Mesendoderm (in vitro differentiated cells): ENCODE measurements around the gene SAMD4A.

Experiments
- DNase-seq: peaks from one replicate; pipeline ENCODE4 v3.0.0; 2013
- H2AK5ac ChIP-seq: 2 replicates; pipeline ENCODE4 v1.6.1; 2013; ENCODE audit warnings: low read length, inconsistent platforms
- H2BK120ac ChIP-seq: 2 replicates; pipeline ENCODE4 v1.6.1; 2013; ENCODE audit warnings: low read depth, mild to moderate bottlenecking, low read length, moderate library complexity, mixed read lengths
- H2BK15ac ChIP-seq: replicated peaks from 2 replicates; pipeline ENCODE4 v1.6.1; 2013; ENCODE audit warnings: low read depth, mild to moderate bottlenecking, moderate library complexity
- H2BK5ac ChIP-seq: 2 replicates; pipeline ENCODE4 v1.6.1; 2013; ENCODE audit warnings: low read length, inconsistent platforms
- H3K18ac ChIP-seq: 2 replicates; pipeline ENCODE4 v1.6.1; 2013; ENCODE audit warnings: mild to moderate bottlenecking, low read length, mixed read lengths
- H3K23ac ChIP-seq: one replicate; pipeline ENCODE4 v1.6.1; 2013; ENCODE audit warnings: low read length
- H3K27ac ChIP-seq: 2 replicates; pipeline ENCODE4 v1.5.1; 2013; ENCODE audit warnings: low read depth, mild to moderate bottlenecking, inconsistent platforms, low read length, moderate library complexity
- H3K27me3 ChIP-seq: 2 replicates; pipeline ENCODE4 v1.6.1; 2013; ENCODE audit warnings: low read length, control low read depth, mild to moderate bottlenecking, inconsistent platforms; ENCODE audit not compliant: insufficient read depth, poor library complexity
- H3K36me3 ChIP-seq: 2 replicates; pipeline ENCODE4 v1.6.1; 2013; ENCODE audit warnings: low read length, inconsistent platforms; ENCODE audit not compliant: control insufficient read depth, insufficient read depth
- H3K4ac ChIP-seq: one replicate; pipeline ENCODE4 v1.6.1; 2013; ENCODE audit warnings: low read depth, mild to moderate bottlenecking, low read length, moderate library complexity
- H3K4me1 ChIP-seq: 2 replicates; pipeline ENCODE4 v1.6.1; 2013; ENCODE audit warnings: low read depth, low read length, inconsistent platforms; ENCODE audit not compliant: control insufficient read depth
- H3K4me2 ChIP-seq: 2 replicates; pipeline ENCODE4 v1.6.1; 2013; ENCODE audit warnings: low read length
- H3K4me3 ChIP-seq: 2 replicates; pipeline ENCODE4 v1.5.1; 2013; ENCODE audit warnings: mild to moderate bottlenecking, low read length
- H3K56ac ChIP-seq: one replicate; pipeline ENCODE4 v1.6.1; 2013; ENCODE audit warnings: low read length
- H3K79me1 ChIP-seq: 2 replicates; pipeline ENCODE4 v1.6.1; 2013; ENCODE audit warnings: low read length, inconsistent platforms
- H3K79me2 ChIP-seq: 2 replicates; pipeline ENCODE4 v1.6.1; 2013; ENCODE audit warnings: mild to moderate bottlenecking, low read length; ENCODE audit not compliant: control insufficient read depth, insufficient read depth
- H3K9ac ChIP-seq: 2 replicates; pipeline ENCODE4 v1.6.1; 2013; ENCODE audit warnings: low read length, inconsistent platforms
- H4K5ac ChIP-seq: one replicate; pipeline ENCODE4 v1.6.1; 2013; ENCODE audit warnings: low read length
- H4K8ac ChIP-seq: one replicate; pipeline ENCODE4 v1.6.1; 2013; ENCODE audit warnings: low read depth, mild to moderate bottlenecking, control low read depth, low read length, moderate library complexity
- WGBS: extraction: QIAGEN DNeasy Blood & Tissue Kit; methylation state at CpG from one replicate; pipeline ENCODE4 v1.1.7; 2013; ENCODE audit warnings: low lambda C conversion rate, missing lambda C conversion rate; ENCODE audit not compliant: insufficient coverage; ENCODE audit errors: extremely low coverage; 5-methylcytosine and 5-hydroxymethylcytosine counted together

SAMD4A gene

GRCh38 chr14:54686871-54687749 is 120.2 kb downstream of the SAMD4A start:
- no peak overlapping the region for H3K27ac ChIP-seq

GRCh38 chr14:54687750-54688119 is 120.8 kb downstream of the SAMD4A start:
- Histone ChIP-seq H3K36me3 (no peaks in the 10 kb centered on the region), H2AK5ac (no peak overlapping the region), H3K79me1 (peaks cover 5% of the 10 kb centered on the region), H3K9ac (no peak overlapping the region), H3K4ac (no peak overlapping the region), H3K4me1 (peaks cover 3% of the 10 kb centered on the region), H3K27me3 (no peaks in the 10 kb centered on the region), H2BK120ac (no peak overlapping the region), H3K4me2 (no peak overlapping the region), H3K23ac (no peak overlapping the region), H3K79me2 (peaks cover 9% of the 10 kb centered on the region), H3K4me3 (no peak overlapping the region), H3K27ac (no peak overlapping the region), H4K8ac (no peak overlapping the region), H2BK15ac (no peak overlapping the region), H4K5ac (no peak overlapping the region), H2BK5ac (no peak overlapping the region), H3K18ac (no peak overlapping the region), H3K56ac (no peak overlapping the region)
- WGBS: no CpG with 5 or more reads among the region's 2 CpGs
- DNase-seq: no peak

More at GRCh38 chr14:54686871-54687749, 120.2 kb downstream of the SAMD4A start:
- no peak overlapping the region for H4K5ac ChIP-seq
- no peak overlapping the region for H3K18ac ChIP-seq
- no peak overlapping the region for H3K56ac ChIP-seq
- H3K27me3 ChIP-seq: no peaks in the 10 kb centered on the region
- no peak overlapping the region for H4K8ac ChIP-seq
- H2BK15ac ChIP-seq: no peak overlapping the region
- H2BK5ac ChIP-seq: no peak overlapping the region
- WGBS: no CpG with 5 or more reads among the region's 8 CpGs
- H3K4me2 ChIP-seq: no peak overlapping the region
- peaks cover 5% of the 10 kb centered on the region for H3K79me1 ChIP-seq
- no peak for DNase-seq
- H3K4me1 ChIP-seq: peaks cover 3% of the 10 kb centered on the region
- H3K4ac ChIP-seq: no peak overlapping the region
- H3K23ac ChIP-seq: no peak overlapping the region
- no peaks in the 10 kb centered on the region for H3K36me3 ChIP-seq
- no peak overlapping the region for H2AK5ac ChIP-seq
- H3K4me3 ChIP-seq: no peak overlapping the region
- H2BK120ac ChIP-seq: no peak overlapping the region
- H3K79me2 ChIP-seq: peaks cover 8% of the 10 kb centered on the region
- H3K9ac ChIP-seq: no peak overlapping the region

GRCh38 chr14:54688229-54688628 is 121.3 kb downstream of the SAMD4A start:
- no peak overlapping the region for H3K4me3 ChIP-seq
- WGBS: no CpG with 5 or more reads among the region's 10 CpGs
- H3K56ac ChIP-seq: no peak overlapping the region
- no peak overlapping the region for H2BK5ac ChIP-seq
- no peaks in the 10 kb centered on the region for H3K27me3 ChIP-seq
- peaks cover 9% of the 10 kb centered on the region for H3K79me2 ChIP-seq
- H2BK15ac ChIP-seq: no peak overlapping the region
- H3K4me2 ChIP-seq: no peak overlapping the region
- no peak overlapping the region for H4K5ac ChIP-seq
- H3K4me1 ChIP-seq: peaks cover 3% of the 10 kb centered on the region
- H3K23ac ChIP-seq: no peak overlapping the region
- DNase-seq: no peak
- H4K8ac ChIP-seq: no peak overlapping the region
- H3K18ac ChIP-seq: no peak overlapping the region
- peaks cover 5% of the 10 kb centered on the region for H3K79me1 ChIP-seq
- H3K4ac ChIP-seq: no peak overlapping the region
- no peaks in the 10 kb centered on the region for H3K36me3 ChIP-seq
- H3K9ac ChIP-seq: no peak overlapping the region
- no peak overlapping the region for H2BK120ac ChIP-seq
- no peak overlapping the region for H3K27ac ChIP-seq
- H2AK5ac ChIP-seq: no peak overlapping the region

GRCh38 chr14:54689928-54690327 is 123.0 kb downstream of the SAMD4A start:
- Histone ChIP-seq H3K79me2 (peaks cover 11% of the 10 kb centered on the region), H3K79me1 (peaks cover 8% of the 10 kb centered on the region), H3K27me3 (no peaks in the 10 kb centered on the region), H2BK120ac (no peak overlapping the region), H3K23ac (no peak overlapping the region), H3K56ac (no peak overlapping the region), H3K4me3 (no peak overlapping the region), H3K4ac (no peak overlapping the region), H3K9ac (no peak overlapping the region), H4K5ac (no peak overlapping the region), H2BK5ac (no peak overlapping the region), H3K36me3 (no peaks in the 10 kb centered on the region), H2AK5ac (no peak overlapping the region), H4K8ac (no peak overlapping the region), H3K4me1 (no peaks in the 10 kb centered on the region), H2BK15ac (no peak overlapping the region), H3K18ac (no peak overlapping the region), H3K4me2 (no peak overlapping the region), H3K27ac (no peak overlapping the region)
- no peak for DNase-seq
- WGBS: no CpG with 5 or more reads among the region's 1 CpG

GRCh38 chr14:54690887-54691286 is 124.0 kb downstream of the SAMD4A start:
- H2BK120ac ChIP-seq: no peak overlapping the region
- H4K5ac ChIP-seq: no peak overlapping the region
- H3K27ac ChIP-seq: peak overlapping the region; percentile 12
- WGBS: no CpG with 5 or more reads among the region's 2 CpGs
- peak overlapping the region; percentile 6 for H3K56ac ChIP-seq
- no peaks in the 10 kb centered on the region for H3K36me3 ChIP-seq
- no peaks in the 10 kb centered on the region for H3K4me1 ChIP-seq
- no peak overlapping the region for H3K23ac ChIP-seq
- H2AK5ac ChIP-seq: no peak overlapping the region
- no peak overlapping the region for H3K9ac ChIP-seq
- H3K4me3 ChIP-seq: no peak overlapping the region
- no peak overlapping the region for H3K4me2 ChIP-seq
- H2BK5ac ChIP-seq: no peak overlapping the region
- no peak for DNase-seq
- peaks cover 5% of the 10 kb centered on the region for H3K79me2 ChIP-seq
- H3K4ac ChIP-seq: no peak overlapping the region
- peaks cover 3% of the 10 kb centered on the region for H3K79me1 ChIP-seq
- no peak overlapping the region for H2BK15ac ChIP-seq
- H4K8ac ChIP-seq: no peak overlapping the region
- H3K27me3 ChIP-seq: no peaks in the 10 kb centered on the region
- no peak overlapping the region for H3K18ac ChIP-seq
